Measurements from ENCODE around the gene AMMECR1.

The AMMECR1 gene

GRCh38 chrX:110208092-110208491 is 109.8 kb downstream of the AMMECR1 start:
- DNase-seq: no peak

DNA sequence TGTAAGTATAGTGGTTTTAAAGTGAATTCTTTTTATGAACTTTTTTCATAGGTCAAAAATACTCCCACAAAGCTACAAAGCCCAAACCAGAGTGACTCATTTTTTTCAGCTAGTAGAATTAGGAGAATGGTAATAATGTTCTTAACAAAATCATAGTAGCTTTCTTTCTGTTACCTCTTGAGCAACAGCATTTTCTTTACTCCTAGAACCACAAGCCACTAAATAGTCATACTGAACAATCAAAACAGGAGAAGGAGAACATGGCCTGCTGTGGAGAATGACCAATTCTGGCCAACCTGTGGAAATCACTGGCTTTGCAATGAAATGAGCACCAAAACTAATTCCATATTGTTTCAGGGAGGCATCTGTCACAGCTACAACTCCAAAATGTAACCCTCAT is 112.9 kb downstream of the AMMECR1 start:
- DNase-seq: no peak

- DNase-seq: no peak
These were observed 116.1 kb downstream of the AMMECR1 start for GRCh38 chrX:110201799-110202198.

- no peak for DNase-seq
These were observed 122.9 kb downstream of the AMMECR1 start for GRCh38 chrX:110194977-110195376.

DNA sequence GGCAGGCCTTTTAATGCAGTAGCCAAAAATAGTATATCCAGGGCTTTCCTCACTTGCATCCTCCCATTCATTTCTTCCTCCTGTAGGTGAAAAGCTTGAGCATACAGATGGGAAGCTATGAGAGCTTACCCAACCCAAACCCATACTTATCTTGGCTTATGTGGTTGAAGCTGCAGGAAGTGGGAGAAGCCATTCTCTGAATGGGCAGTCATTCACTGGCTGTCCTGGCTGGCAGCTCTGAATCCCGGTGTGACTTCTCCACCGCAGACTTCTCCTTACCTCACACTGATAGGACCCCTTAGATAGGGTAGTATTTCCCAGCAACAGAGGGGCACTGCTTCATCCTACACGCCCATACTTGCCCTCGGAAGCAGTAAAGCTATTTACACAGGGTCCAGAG is 125.4 kb downstream of the AMMECR1 start:
- DNase-seq: no peak

- no peak for DNase-seq
These were observed 129.0 kb downstream of the AMMECR1 start for GRCh38 chrX:110188701-110189558.

- no peak for DNase-seq
These were observed 134.6 kb downstream of the AMMECR1 start for GRCh38 chrX:110183314-110183713.

DNA sequence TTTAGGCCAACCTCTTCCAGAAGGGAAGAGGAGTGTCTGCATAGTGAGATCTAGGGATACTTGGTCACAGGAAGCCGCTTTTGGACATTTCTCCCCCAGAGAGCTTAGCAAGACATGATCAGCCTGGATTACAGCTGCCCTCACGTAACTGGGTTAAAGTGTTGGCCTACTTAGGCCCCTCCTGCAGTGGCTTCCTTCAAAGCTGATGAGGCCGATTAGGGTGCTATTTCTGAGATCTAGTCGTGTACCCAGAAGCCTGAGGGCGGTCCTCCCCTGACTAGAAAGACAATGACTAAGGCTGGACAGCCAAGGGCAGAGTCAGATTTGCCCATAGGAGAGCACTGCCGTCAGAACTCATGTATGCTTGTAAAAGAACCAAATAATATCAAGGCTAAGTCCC is 135.0 kb downstream of the AMMECR1 start:
- DNase-seq: no peak

DNA sequence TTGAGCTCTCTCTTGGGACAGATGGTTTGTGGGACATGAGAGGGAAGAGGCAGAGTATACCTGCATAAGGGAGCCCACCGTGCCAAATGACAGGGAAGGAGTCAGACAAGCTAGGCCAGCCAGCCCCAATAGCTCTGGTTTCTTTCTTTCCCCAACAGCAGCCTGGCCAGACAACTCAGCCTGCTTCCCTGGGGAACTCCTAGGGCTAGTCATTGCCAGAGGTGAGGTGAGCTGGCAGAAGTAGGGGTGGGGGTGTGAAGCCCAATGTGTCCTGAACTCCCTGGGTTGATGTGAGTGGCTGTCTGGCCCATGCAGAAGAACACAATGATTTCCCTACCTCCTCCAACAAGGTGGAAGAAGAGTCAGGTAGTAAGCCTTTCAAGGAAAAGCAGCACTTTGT is 135.5 kb downstream of the AMMECR1 start:
- DNase-seq: no peak

- DNase-seq: no peak
These were observed 136.3 kb downstream of the AMMECR1 start for GRCh38 chrX:110181459-110182137.

- DNase-seq: no peak
These were observed 137.0 kb downstream of the AMMECR1 start for GRCh38 chrX:110180928-110181310.

DNA sequence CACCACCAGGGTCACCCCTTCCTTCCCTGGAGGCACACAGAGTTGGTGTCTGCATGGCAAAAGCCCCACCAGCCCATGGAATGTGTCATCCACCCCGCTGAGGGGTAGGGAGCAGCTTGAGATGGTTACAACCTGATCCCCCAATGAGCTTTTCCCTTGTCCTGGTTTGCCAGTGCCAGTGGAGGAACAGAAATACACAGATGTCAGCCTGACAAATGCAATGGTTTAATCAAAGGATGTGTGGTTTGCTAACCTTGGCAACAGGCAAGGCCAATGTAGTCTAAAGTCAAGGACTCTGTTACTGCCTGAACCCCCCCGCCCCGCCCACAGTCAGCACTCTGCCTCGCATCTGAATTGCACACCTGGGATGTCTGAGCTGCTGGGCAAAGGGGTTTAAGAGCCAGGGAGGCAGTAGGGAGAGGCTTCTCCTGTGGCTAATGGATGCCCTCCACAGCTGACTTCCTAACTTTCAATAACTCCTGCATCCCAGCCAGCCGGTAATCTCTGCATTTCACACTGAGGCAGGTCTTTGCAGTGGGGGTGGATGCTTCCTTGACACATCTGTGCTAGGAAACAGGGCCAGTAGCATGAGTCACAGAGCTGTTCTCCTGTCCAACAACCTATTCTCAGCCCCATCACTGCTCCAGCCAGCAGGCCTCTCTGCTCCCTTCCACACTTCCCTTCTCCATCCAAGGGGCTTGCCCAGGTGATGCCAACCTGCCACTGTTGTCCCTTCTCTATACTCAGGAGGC is 137.5 kb downstream of the AMMECR1 start:
- DNase-seq: no peak

GRCh38 chrX:110178179-110178865 is 139.6 kb downstream of the AMMECR1 start:
- DNase-seq: no peak

- DNase-seq: no peak
These were observed 142.2 kb downstream of the AMMECR1 start for GRCh38 chrX:110175696-110176095.

- no peak for DNase-seq
These were observed 142.7 kb downstream of the AMMECR1 start for GRCh38 chrX:110175146-110175545.

DNA sequence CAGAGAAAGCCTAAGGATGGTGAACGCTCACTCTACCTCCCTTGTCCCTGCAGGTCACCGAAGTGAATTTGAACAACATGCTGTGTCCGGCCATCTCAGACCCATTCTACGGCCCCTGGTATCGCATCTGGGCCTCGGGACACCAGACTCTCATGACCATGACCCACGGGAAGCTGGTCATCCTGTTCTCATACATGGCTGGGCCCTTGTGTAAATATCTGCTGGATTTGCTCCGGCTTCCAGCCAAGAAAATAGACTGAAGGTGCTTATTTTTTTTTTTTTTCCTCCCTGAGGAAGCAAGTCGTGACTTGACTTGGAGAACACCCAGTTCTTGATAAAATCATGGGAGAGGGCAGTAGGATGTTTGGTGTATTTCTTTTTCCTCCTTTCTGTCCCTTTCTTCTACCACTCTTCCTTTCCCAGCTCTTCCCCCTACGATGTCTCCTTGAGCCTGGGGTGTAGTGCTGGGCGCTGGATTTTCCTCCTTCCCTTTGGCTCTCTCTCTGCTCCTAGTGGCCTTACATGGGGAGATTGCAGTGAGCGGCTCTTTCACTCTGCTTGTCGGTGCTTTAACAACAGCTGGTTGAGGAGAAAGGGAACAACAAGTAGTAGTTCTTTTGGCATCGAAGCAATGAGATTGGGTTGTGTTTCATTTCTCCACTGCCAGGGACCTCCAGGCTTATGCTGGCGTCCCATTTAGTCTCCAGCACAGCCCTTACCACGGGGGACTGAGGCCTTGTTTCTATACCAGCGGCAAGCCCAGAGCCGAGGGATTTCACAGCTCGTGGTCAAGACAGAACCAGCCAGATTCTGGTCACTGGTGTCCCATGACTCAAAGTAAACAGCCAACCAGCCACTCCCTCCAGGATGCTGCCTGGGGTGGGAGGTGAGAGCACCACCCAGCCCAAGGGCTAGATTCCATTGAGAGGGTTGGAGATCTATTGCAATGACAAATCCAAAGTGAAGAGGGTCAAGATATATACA is 144.4 kb downstream of the AMMECR1 start:
- DNase-seq: no peak

- DNase-seq: no peak
These were observed 145.7 kb downstream of the AMMECR1 start for GRCh38 chrX:110172215-110172614.

DNA sequence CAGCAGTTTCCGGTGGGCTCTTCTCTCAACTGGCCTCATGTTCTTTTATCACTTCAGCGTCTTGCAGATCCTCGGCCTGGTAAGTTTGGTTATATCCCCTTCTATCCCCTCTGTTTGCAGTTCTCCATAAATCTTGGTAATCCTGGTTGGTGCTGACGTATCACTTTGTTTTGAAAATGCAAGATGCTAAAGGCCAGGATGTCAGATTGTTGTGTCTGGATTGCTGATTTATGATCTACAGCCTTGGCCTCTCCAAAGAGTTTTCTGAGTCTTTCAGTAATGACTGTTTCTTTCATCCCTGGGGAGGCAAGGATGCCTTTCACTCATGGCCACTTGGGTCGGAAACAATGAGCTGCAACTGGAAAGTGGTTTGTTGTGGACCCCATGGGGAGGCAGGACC is 146.4 kb downstream of the AMMECR1 start:
- DNase-seq: no peak

DNA sequence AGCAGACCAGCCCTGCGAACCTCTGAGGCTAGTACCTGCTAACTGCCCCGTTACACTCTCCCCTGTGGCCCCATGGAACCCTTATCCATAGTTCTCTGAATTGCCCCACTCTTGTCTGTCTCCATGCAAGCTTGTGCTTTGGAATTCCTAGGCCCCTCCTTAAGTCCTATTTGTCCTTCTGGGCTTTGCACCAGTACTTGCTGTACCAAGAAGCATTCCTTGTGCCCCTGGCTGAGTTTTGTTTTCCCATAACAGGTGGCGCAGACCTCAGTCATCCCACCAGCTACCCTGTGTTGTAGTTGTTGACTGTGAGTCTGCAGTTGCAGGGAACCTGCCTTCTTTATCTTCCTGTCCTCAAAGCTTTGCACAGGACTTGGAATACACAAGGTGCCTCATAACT is 147.9 kb downstream of the AMMECR1 start:
- DNase-seq: no peak

GRCh38 chrX:110168585-110168984 is 149.3 kb downstream of the AMMECR1 start:
- no peak for DNase-seq

- DNase-seq: no peak
These were observed 149.9 kb downstream of the AMMECR1 start for GRCh38 chrX:110167952-110168451.

DNA sequence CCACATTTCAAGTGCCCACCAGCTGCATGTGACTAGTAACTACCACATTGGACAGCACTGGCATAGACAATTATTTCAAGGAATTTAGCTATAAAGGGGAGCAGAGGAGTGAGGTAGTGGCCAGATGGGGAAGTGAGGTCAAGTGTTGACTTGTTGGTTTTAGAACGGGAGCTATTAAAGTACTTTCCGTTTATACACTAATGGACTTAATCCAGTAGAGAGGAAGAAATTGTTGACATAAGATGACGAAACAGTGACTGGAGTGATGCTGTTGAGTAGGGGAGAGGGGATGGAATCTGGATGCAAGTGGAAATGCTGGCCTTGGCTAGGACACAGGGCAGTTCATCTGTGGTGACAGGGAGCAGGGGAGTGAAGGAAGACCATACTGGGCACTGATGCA is 154.4 kb downstream of the AMMECR1 start:
- DNase-seq: no peak

Data from SHP77 treated with DMSO at 0.1 percent for 48 hours (cell line).